WTC11 (cell line): ENCODE measurements around the gene BMPER. TPM values are rescaled to one million over a fixed set of nuclear protein-coding genes. Genes with fewer than 3 reads are reported as not detected.

Experiments
- ATAC-seq: fragments of 200-7000 bp; cut with Tn5 transposase; 2 replicates; pipeline ENCODE4 v1.10.0; 2021; ENCODE audit warnings: mild to moderate bottlenecking, moderate library complexity
- CTCF ChIA-PET: fragments of 300-600 bp; sonication (Branson Sonifier 250); formaldehyde crosslinking; loops from one replicate; lab custom pipeline; 2021; ENCODE audit warnings: antibody characterized with exemption; lab: Charles Lee
- POLR2A ChIA-PET: fragments of 350-600 bp; sonication (Branson Sonifier 250); formaldehyde crosslinking; loops from one replicate; lab custom pipeline; 2021; ENCODE audit warnings: antibody characterized with exemption; lab: Charles Lee
- DNase-seq: peaks from one replicate; pipeline ENCODE4 v3.0.0; 2021; ENCODE audit warnings: low spot score
- H3K27ac Mint-ChIP-seq: 2 replicates; pipeline ENCODE4 v1.8.0; 2021; ENCODE audit warnings: mixed read lengths
- H3K27me3 Mint-ChIP-seq: 2 replicates; pipeline ENCODE4 v1.8.0; 2021; ENCODE audit warnings: low read depth, mild to moderate bottlenecking, moderate library complexity, mixed read lengths
- H3K36me3 Mint-ChIP-seq: 2 replicates; pipeline ENCODE4 v1.8.0; 2021; ENCODE audit warnings: mixed read lengths
- H3K4me1 Mint-ChIP-seq: 2 replicates; pipeline ENCODE4 v1.8.0; 2022; ENCODE audit warnings: mixed read lengths
- H3K4me3 Mint-ChIP-seq: 2 replicates; pipeline ENCODE4 v1.8.0; 2021; ENCODE audit warnings: mild to moderate bottlenecking, moderate library complexity, mixed read lengths
- H3K9me3 Mint-ChIP-seq: 2 replicates; pipeline ENCODE4 v1.8.0; 2021; ENCODE audit warnings: mixed read lengths
- E2F1 ChIP-seq: sonication (generic); formaldehyde crosslinking; IDR thresholded peaks from 2 replicates; pipeline ENCODE4 v1.8.0; 2022; ENCODE audit warnings: mild to moderate bottlenecking, missing genetic modification reagents
- E2F4 ChIP-seq: sonication (generic); formaldehyde crosslinking; IDR thresholded peaks from 2 replicates; pipeline ENCODE4 v1.8.1; 2022; ENCODE audit warnings: low read depth, mild to moderate bottlenecking, moderate library complexity, missing genetic modification reagents, borderline replicate concordance
- ETV6 ChIP-seq: sonication (generic); formaldehyde crosslinking; IDR thresholded peaks from 2 replicates; pipeline ENCODE4 v1.8.1; 2022; ENCODE audit warnings: mild to moderate bottlenecking, missing genetic modification reagents
- FOXK1 ChIP-seq: sonication (generic); formaldehyde crosslinking; IDR thresholded peaks from 2 replicates; pipeline ENCODE4 v1.8.0; 2022; ENCODE audit warnings: mild to moderate bottlenecking, moderate library complexity, missing genetic modification reagents
- HMGA2 ChIP-seq: fragments of 250-450 bp; sonication (Bioruptor Pico); IDR thresholded peaks from 2 replicates; pipeline ENCODE4 v1.4.0; 2021; ENCODE audit warnings: mild to moderate bottlenecking, moderate library complexity
- NFATC4 ChIP-seq: fragments of 250-450 bp; sonication (Bioruptor Pico); IDR thresholded peaks from 2 replicates; pipeline ENCODE4 v1.9.0; 2021; ENCODE audit warnings: mild to moderate bottlenecking
- NFE2L1 ChIP-seq: sonication (generic); formaldehyde crosslinking; IDR thresholded peaks from 2 replicates; pipeline ENCODE4 v1.8.1; 2023; ENCODE audit warnings: missing genetic modification reagents
- PRRX2 ChIP-seq: fragments of 250-450 bp; sonication (Bioruptor Pico); IDR thresholded peaks from 2 replicates; pipeline ENCODE4 v1.8.0; 2021; ENCODE audit warnings: mild to moderate bottlenecking
- STAT6 ChIP-seq: sonication (generic); formaldehyde crosslinking; conservative IDR thresholded peaks from 2 replicates; pipeline ENCODE4 v1.8.1; 2023; ENCODE audit warnings: mild to moderate bottlenecking, low read depth, missing genetic modification reagents, moderate library complexity
- USF2 ChIP-seq: sonication (generic); formaldehyde crosslinking; IDR thresholded peaks from 2 replicates; pipeline ENCODE4 v1.8.1; 2023; ENCODE audit warnings: mild to moderate bottlenecking, missing genetic modification reagents, moderate library complexity
- ZNF219 ChIP-seq: sonication (generic); formaldehyde crosslinking; IDR thresholded peaks from 2 replicates; pipeline ENCODE4 v1.8.0; 2023; ENCODE audit warnings: missing genetic modification reagents, mild to moderate bottlenecking, borderline replicate concordance
- ZNF396 ChIP-seq: fragments of 250-450 bp; sonication (Bioruptor Pico); IDR thresholded peaks from 2 replicates; pipeline ENCODE4 v1.8.0; 2021; ENCODE audit warnings: mild to moderate bottlenecking, moderate library complexity, borderline replicate concordance
- ZNF671 ChIP-seq: fragments of 250-450 bp; sonication (Bioruptor Pico); IDR thresholded peaks from 2 replicates; pipeline ENCODE4 v1.8.0; 2021; ENCODE audit warnings: mild to moderate bottlenecking
- total RNA-seq: library from RNA; stranded (reverse); gene quantifications from 3 replicates; pipeline ENCODE4 v1.2.3, GENCODE V29; 2021
- TF ChIP-seq, protein P1 (sequence below): sonication (generic); formaldehyde crosslinking; IDR thresholded peaks from 2 replicates; pipeline ENCODE4 v1.8.0; 2022; ENCODE audit warnings: mild to moderate bottlenecking, missing genetic modification reagents
- TF ChIP-seq, protein P2 (sequence below): sonication (generic); formaldehyde crosslinking; IDR thresholded peaks from 2 replicates; pipeline ENCODE4 v1.8.1; 2022; ENCODE audit warnings: low read depth, missing genetic modification reagents, borderline replicate concordance
- TF ChIP-seq, protein P3 (sequence below): fragments of 200-600 bp; IDR thresholded peaks from 2 replicates; pipeline ENCODE4 v1.8.0; 2022; ENCODE audit warnings: antibody characterized with exemption
- TF ChIP-seq, protein P4 (sequence below): fragments of 250-450 bp; sonication (Bioruptor Pico); IDR thresholded peaks from 2 replicates; pipeline ENCODE4 v1.9.0; 2021; ENCODE audit warnings: moderate library complexity, mild to moderate bottlenecking, inconsistent platforms, borderline replicate concordance

BMPER gene
- total RNA-seq, 1 experiment from 2014 or later, result 1.9 TPM

- TF ChIP-seq, protein P1, sequence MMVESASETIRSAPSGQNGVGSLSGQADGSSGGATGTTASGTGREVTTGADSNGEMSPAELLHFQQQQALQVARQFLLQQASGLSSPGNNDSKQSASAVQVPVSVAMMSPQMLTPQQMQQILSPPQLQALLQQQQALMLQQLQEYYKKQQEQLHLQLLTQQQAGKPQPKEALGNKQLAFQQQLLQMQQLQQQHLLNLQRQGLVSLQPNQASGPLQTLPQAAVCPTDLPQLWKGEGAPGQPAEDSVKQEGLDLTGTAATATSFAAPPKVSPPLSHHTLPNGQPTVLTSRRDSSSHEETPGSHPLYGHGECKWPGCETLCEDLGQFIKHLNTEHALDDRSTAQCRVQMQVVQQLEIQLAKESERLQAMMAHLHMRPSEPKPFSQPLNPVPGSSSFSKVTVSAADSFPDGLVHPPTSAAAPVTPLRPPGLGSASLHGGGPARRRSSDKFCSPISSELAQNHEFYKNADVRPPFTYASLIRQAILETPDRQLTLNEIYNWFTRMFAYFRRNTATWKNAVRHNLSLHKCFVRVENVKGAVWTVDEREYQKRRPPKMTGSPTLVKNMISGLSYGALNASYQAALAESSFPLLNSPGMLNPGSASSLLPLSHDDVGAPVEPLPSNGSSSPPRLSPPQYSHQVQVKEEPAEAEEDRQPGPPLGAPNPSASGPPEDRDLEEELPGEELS, result no peak
- TF ChIP-seq FOXK1 (CRISPR knock-in tag), result no peak
Measured at GRCh38 chr7:34111031-34111430, 205.7 kb downstream of the BMPER start (continued).

DNA sequence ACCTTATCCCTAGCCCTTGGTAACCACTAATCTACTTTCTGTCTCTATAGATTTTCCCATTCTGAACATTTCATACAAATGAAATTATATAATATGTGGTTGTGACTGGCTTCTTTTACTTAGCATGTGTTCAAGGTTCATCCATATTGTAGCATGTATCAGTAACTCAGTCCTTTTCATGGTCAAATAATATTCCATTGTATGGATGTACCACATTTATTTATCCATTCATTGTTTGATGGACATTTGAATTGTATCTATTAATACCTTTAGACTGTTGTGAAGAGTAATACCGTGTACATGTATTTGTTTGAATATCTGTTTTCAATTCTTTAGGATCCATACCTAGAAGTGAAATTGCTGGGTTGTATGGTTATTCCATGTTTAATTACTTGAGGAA is 210.2 kb downstream of the BMPER start:
- ChIA-PET CTCF (no interaction called here), POLR2A (no interaction called here)
- DNase-seq (no peak), ATAC-seq (no peak)
- no peak for TF ChIP-seq NFATC4
- TF ChIP-seq, protein P2, sequence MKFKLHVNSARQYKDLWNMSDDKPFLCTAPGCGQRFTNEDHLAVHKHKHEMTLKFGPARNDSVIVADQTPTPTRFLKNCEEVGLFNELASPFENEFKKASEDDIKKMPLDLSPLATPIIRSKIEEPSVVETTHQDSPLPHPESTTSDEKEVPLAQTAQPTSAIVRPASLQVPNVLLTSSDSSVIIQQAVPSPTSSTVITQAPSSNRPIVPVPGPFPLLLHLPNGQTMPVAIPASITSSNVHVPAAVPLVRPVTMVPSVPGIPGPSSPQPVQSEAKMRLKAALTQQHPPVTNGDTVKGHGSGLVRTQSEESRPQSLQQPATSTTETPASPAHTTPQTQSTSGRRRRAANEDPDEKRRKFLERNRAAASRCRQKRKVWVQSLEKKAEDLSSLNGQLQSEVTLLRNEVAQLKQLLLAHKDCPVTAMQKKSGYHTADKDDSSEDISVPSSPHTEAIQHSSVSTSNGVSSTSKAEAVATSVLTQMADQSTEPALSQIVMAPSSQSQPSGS (CRISPR knock-in tag), result no peak
- TF ChIP-seq, protein P3, sequence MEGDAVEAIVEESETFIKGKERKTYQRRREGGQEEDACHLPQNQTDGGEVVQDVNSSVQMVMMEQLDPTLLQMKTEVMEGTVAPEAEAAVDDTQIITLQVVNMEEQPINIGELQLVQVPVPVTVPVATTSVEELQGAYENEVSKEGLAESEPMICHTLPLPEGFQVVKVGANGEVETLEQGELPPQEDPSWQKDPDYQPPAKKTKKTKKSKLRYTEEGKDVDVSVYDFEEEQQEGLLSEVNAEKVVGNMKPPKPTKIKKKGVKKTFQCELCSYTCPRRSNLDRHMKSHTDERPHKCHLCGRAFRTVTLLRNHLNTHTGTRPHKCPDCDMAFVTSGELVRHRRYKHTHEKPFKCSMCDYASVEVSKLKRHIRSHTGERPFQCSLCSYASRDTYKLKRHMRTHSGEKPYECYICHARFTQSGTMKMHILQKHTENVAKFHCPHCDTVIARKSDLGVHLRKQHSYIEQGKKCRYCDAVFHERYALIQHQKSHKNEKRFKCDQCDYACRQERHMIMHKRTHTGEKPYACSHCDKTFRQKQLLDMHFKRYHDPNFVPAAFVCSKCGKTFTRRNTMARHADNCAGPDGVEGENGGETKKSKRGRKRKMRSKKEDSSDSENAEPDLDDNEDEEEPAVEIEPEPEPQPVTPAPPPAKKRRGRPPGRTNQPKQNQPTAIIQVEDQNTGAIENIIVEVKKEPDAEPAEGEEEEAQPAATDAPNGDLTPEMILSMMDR, result no peak
- TF ChIP-seq, protein P4, sequence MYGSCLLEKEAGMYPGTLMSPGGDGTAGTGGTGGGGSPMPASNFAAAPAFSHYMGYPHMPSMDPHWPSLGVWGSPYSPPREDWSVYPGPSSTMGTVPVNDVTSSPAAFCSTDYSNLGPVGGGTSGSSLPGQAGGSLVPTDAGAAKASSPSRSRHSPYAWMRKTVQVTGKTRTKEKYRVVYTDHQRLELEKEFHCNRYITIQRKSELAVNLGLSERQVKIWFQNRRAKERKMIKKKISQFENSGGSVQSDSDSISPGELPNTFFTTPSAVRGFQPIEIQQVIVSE (CRISPR knock-in tag), result no peak
- Mint-ChIP-seq H3K36me3 (peaks cover 12% of the 10 kb centered on the region), H3K27ac (no peak overlapping the region), H3K9me3 (peaks cover 18% of the 10 kb centered on the region), H3K27me3 (no peaks in the 10 kb centered on the region), H3K4me1 (peaks cover 9% of the 10 kb centered on the region), H3K4me3 (no peak overlapping the region)

- ATAC-seq (no peak), DNase-seq (no peak)
- peaks cover 18% of the 10 kb centered on the region for H3K9me3 Mint-ChIP-seq
- H3K27me3 Mint-ChIP-seq, result no peaks in the 10 kb centered on the region
- peaks cover 12% of the 10 kb centered on the region for H3K36me3 Mint-ChIP-seq
- CTCF ChIA-PET, result no interaction called here
- no peak overlapping the region for H3K4me3 Mint-ChIP-seq
- POLR2A ChIA-PET, result no interaction called here
- no peak overlapping the region for H3K27ac Mint-ChIP-seq
- H3K4me1 Mint-ChIP-seq, result peaks cover 3% of the 10 kb centered on the region
- no peak for TF ChIP-seq ETV6 (CRISPR knock-in tag)
- no peak for TF ChIP-seq E2F1 (CRISPR knock-in tag)
- no peak for TF ChIP-seq PRRX2
- TF ChIP-seq, protein P2 (CRISPR knock-in tag), result no peak
- TF ChIP-seq ZNF671 (CRISPR knock-in tag), result no peak
- TF ChIP-seq HMGA2 (CRISPR knock-in tag), result no peak
- no peak for TF ChIP-seq E2F4 (CRISPR knock-in tag)
- TF ChIP-seq NFE2L1 (CRISPR knock-in tag), result no peak
- TF ChIP-seq USF2, result no peak
- no peak for TF ChIP-seq STAT6 (CRISPR knock-in tag)
- no peak for TF ChIP-seq ZNF219 (CRISPR knock-in tag)
- no peak for TF ChIP-seq ZNF396 (CRISPR knock-in tag)
Measured at GRCh38 chr7:34117573-34117972, 212.2 kb downstream of the BMPER start.
